Esophagus (tissue), 2 donors: ENCODE measurements around the gene RNU1-2. TPM values are rescaled to one million over a fixed set of nuclear protein-coding genes. Genes with fewer than 3 reads are reported as not detected.
A peak's percentile ranks its signal among the peaks of the same experiment; 100 is the strongest.
"Not testable (repeated sequence)": the region's sequence is repeated elsewhere in the genome, so short reads cannot be mapped to it uniquely, and the experiment has no call there.

Source experiments
- H3K27ac ChIP-seq, 2 donors: one replicate each; pipeline ENCODE4 v1.5.1; 2013; ENCODE audit warnings: low read depth in 2 of 2, mild to moderate bottlenecking in 2 of 2, inconsistent platforms in 1 of 2, low read length in 1 of 2, moderate library complexity in 1 of 2
- H3K27me3 ChIP-seq, 2 donors: one replicate each; pipeline ENCODE4 v1.6.1; 2013; ENCODE audit warnings: low read length in 2 of 2, control low read depth in 1 of 2, mild to moderate bottlenecking in 1 of 2; ENCODE audit not compliant: insufficient read depth in 2 of 2, control insufficient read depth in 1 of 2
- H3K36me3 ChIP-seq, 2 donors: one replicate each; pipeline ENCODE4 v1.6.1; 2013; ENCODE audit warnings: low read length in 1 of 2; ENCODE audit not compliant: control insufficient read depth in 2 of 2, insufficient read depth in 2 of 2
- H3K4me1 ChIP-seq, 2 donors: one replicate each; pipeline ENCODE4 v1.6.1; 2013; ENCODE audit warnings: low read length in 1 of 2; ENCODE audit not compliant: control insufficient read depth in 2 of 2, insufficient read depth in 2 of 2
- H3K4me3 ChIP-seq, 2 donors: one replicate each; pipeline ENCODE4 v1.5.1; 2013; ENCODE audit warnings: low read length in 2 of 2, mild to moderate bottlenecking in 2 of 2, low read depth in 1 of 2, moderate library complexity in 1 of 2
- H3K9me3 ChIP-seq, 2 donors: one replicate each; pipeline ENCODE4 v1.6.1; 2013; ENCODE audit warnings: mild to moderate bottlenecking in 2 of 2, low read depth in 1 of 2, low read length in 1 of 2, moderate library complexity in 1 of 2; ENCODE audit not compliant: control insufficient read depth in 2 of 2, insufficient read depth in 1 of 2
- WGBS, 2 donors: extraction: QIAGEN DNeasy Blood & Tissue Kit; methylation state at CpG; one replicate each; pipeline ENCODE4 v1.1.7; 2013; 5-methylcytosine and 5-hydroxymethylcytosine counted together
- polyA plus RNA-seq, 2 donors: library from polyadenylated mRNA; stranded (reverse); fragments of 200-250 nt; gene quantifications; one replicate each; pipeline ENCODE4 v1.2.3, GENCODE V29; 2013
- donor health status: healthy with polysubstance abuse.
- donor health status: Bipolar disorder and iron deficiency.

Gene RNU1-2
- polyA plus RNA-seq, result not detected

DNA sequence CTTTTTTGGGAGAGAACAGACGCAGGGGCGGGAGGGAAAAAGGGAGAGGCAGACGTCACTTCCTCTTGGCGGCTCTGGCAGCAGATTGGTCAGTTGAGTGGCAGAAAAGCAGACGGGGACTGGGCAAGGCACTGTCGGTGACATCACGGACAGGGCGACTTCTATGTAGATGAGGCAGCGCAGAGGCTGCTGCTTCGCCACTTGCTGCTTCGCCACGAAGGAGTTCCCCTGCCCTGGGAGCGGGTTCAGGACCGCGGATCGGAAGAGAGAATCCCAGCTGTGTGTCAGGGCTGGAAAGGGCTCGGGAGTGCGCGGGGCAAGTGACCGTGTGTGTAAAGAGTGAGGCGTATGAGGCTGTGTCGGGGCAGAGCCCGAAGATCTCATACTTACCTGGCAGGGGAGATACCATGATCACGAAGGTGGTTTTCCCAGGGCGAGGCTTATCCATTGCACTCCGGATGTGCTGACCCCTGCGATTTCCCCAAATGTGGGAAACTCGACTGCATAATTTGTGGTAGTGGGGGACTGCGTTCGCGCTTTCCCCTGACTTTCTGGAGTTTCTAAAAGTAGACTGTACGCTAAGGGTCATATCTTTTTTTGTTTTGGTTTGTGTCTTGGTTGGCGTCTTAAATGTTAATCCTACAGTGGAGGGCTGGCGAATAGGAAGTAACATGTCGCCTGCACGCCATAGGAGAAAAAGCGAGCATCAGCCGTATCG lies at the start of gene RNU1-2:
TSS of gene RNU1-2 (plus strand) at position 383 of the 718 bp plus-strand sequence.
- 0 to 1% methylated on average over 22 to 32 of the region's 39 CpGs for WGBS, 2 donors
- H3K27me3 ChIP-seq, H3K36me3 ChIP-seq, H3K4me1 ChIP-seq, H3K9me3 ChIP-seq: not testable (repeated sequence)
- Histone ChIP-seq H3K27ac (peak within 1 kb of the TSS; percentile 93 to 95), H3K4me3 (peak within 1 kb of the TSS in 1 of 2 donors; percentile 31)

DNA sequence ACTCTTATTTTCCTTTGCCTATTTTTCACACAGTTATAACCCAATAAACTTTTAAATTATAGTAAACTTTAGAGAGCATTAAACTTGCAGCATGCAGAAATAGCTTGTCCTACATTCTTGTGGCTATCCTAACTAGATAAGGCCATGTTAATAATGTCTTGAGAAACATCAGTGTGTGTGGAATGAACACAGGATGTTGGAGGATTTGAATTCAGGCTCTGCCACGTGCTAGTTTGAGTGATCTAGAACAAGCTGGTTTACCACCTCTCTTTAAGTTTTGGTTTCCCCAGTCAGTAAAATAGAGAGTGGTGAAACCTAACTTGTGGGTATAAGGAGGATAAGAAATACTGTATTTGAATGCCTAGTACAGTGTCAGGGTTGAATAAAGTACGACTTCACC lies 39.6 kb upstream of the RNU1-2 start:
- 79 to 80% methylated on average over 2 of the region's 2 CpGs for WGBS, 2 donors
- H3K4me3 ChIP-seq, H3K36me3 ChIP-seq, H3K9me3 ChIP-seq, H3K27me3 ChIP-seq, H3K4me1 ChIP-seq, H3K27ac ChIP-seq: not testable (repeated sequence)

DNA sequence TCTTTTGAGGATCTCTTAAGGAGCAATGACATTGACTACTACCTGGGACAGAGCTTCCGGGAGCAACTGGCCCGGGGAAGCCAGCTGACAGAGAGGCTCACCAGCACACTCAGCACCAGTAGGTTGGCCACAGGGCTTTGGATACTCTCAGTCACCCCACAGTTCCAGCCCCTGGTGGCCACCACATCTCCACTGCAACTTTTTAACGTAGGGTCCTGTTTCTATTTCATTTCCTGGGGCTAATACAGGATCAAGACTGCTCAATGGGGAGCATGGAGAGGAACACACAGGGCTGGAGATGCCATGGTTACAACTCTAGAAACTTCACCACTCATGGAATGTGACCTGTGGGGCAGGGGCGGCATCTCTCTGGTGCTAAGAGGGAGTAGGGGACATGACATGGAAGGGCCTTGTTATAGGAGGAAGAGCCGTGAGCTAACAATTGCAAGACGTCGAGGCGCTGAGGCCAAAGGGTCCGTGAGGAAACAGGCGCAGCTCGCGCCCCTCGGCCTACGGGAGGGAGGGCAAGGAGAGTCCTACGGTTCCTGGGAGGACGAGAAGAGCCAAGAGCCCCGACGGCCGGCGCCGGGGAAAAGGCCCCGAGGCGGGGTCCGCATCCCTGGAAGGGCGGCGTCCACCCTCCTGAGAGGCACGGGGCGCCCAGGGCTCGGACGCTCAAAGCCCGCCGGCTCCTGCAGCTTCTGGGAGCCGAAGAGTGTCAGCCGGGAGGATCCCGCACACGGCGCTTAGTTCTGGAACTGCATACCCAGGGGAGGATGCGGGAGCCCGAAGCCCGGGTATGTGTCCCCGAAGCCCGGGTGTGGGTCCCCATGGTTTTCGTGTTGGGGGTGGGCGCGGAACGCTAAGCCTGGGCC lies 36.4 kb upstream of the RNU1-2 start:
- WGBS, 2 donors, result 46 to 57% methylated on average over 23 to 30 of the region's 46 CpGs

DNA sequence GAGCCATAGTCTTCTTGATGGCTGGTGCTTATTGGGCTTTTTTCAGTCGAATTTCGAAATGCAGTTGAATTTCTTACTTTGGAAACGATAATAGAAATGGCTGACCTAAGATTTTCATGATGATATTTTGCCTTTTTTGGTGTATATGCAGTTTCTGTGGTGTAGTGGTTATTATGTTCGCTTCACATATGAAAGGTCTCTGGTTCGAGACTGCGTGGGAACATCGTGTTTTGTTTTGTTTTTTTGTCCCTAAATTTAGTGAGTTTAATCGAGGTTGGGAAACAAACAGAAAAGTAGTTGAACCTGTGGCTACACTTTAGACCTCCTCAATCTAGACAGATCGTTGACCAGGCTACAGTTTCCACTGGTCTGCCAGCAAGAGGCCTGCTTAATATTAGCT lies 35.7 kb upstream of the RNU1-2 start:
- H3K4me3 ChIP-seq, H3K36me3 ChIP-seq, H3K4me1 ChIP-seq, H3K27ac ChIP-seq, H3K9me3 ChIP-seq, H3K27me3 ChIP-seq: not testable (repeated sequence)
- WGBS, 2 donors, result 79 to 82% methylated on average over 7 of the region's 9 CpGs

More for the DNA sequence above, 36.4 kb upstream of the RNU1-2 start:
- not testable (repeated sequence) for H3K27ac ChIP-seq, H3K27me3 ChIP-seq, H3K4me1 ChIP-seq, H3K36me3 ChIP-seq, H3K9me3 ChIP-seq, H3K4me3 ChIP-seq

DNA sequence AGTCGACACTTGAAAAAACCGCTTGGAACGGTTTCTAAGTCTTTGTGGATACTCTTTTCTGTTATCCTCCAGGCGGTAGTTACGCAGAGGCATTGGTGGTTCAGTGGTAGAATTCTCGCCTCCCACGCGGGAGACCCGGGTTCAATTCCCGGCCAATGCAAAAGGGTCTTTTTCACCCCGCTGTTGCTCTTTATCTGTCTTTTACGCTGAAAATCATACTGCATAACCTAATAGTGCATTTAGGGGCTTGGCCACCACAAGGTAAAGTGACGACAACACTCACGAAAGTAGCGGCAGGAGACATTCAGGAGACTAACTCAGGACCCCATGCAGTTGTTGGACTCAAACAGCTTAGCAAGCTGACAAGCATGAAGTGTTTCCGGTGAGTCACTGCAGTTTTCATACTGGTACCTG lies 33.9 kb upstream of the RNU1-2 start:
- H3K27ac ChIP-seq, H3K4me3 ChIP-seq, H3K4me1 ChIP-seq, H3K9me3 ChIP-seq, H3K36me3 ChIP-seq, H3K27me3 ChIP-seq: not testable (repeated sequence)
- 48 to 54% methylated on average over 11 to 12 of the region's 16 CpGs for WGBS, 2 donors

DNA sequence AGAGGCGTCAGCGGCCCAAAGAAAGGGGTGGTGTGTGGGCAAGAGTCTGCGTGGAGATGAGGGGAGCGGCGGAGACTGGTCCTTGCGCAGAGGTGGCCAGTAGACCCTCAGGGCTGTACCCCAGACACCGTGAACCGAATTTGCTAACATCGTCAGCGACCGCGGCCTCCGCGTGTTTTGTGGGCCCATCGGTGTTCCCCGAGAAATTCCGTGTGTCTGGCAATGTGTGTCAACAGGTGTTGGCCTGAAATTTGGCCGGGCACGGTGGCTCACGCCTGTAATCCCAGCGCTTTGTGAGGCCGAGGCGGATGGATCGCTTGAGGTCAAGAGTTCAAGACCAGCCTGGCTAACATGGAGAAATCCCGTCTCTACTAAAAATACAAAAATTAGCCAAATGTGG lies 33.4 kb upstream of the RNU1-2 start:
- not testable (repeated sequence) for H3K27me3 ChIP-seq, H3K9me3 ChIP-seq, H3K27ac ChIP-seq, H3K4me1 ChIP-seq, H3K36me3 ChIP-seq, H3K4me3 ChIP-seq
- 94 to 98% methylated on average over 25 of the region's 25 CpGs for WGBS, 2 donors

DNA sequence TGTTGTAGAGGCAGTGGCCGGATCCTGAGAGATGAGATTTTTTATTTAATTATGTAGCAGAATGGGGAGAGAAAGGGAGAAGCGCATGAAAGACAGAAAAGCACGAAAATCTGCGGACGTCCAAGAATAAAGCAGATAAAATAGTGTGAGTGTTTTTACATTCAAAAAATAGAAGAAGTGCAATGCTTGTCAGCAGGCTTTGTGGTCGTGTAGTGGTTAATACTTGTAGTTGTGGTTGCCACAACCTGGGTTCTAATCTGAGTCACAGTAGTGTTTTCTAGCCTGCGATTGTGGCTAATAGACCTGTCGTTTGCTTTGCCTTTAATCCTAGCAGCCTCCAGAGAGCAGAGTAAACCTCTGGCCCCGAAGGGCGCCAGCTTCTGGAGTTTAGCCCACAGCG lies 32.8 kb upstream of the RNU1-2 start:
- 82 to 90% methylated on average over 5 to 6 of the region's 11 CpGs for WGBS, 2 donors
- not testable (repeated sequence) for H3K36me3 ChIP-seq

DNA sequence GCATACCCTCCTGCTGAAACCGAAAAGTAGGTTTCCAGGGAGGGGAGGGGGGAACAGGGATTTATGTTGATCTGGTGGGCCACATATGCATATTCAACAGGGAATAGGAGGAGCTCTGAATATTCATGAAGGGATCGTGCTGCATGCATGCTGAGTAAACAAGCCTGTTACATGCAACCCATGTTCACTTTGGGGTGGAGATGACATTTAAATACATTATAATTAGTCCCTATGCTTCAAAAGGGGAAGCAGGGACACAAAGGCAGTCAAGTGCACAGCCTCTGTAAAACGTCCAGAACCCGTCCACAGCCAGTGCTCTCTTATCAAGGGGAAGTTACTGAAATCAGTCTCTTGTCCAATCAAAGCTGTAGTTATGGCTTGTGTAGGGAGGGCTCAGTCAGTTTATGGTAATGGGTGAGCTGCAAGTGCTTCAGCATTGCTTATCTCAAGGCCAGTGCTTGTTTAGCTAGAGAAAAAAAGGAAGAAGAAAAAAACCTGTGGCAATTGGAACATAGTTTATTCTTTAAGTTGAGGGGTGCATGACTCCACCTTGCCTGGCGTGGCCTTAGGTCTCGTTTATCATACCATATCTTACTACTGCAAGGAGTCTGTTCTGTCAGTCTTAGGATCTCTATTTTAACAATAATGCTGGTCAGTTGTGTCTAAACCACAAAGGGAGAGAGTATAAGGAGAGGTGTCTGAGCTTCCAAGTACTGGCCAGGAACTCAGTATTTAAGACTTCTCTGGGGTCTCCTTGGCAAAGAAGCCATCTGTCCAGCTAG lies 28.7 kb upstream of the RNU1-2 start:
- 38 to 48% methylated on average over 4 of the region's 6 CpGs for WGBS, 2 donors
- not testable (repeated sequence) for H3K9me3 ChIP-seq, H3K27ac ChIP-seq, H3K4me1 ChIP-seq, H3K4me3 ChIP-seq, H3K27me3 ChIP-seq, H3K36me3 ChIP-seq

More for the DNA sequence above, 32.8 kb upstream of the RNU1-2 start:
- not testable (repeated sequence) for H3K27me3 ChIP-seq, H3K27ac ChIP-seq, H3K4me1 ChIP-seq, H3K4me3 ChIP-seq, H3K9me3 ChIP-seq

DNA sequence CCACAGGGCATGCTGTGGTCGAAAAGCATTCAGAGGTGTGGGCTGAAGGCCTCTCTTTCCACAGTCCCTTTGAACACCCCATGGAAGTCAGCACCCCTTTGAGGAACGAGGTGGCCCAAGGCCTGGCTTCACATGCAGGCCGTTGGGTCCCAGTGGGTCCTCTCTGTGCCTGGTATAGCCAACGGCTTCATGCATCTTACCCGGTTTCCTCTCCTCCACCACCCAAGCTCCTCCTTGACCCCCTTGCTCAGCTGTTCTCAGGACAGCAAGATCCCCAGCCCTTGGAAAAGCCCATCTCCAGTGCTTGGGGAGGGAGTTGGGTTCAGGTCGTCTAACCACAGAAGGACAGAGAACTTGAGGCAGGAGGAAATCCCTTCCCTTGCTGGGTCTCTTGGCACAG lies 27.0 kb upstream of the RNU1-2 start:
- H3K4me1 ChIP-seq, H3K36me3 ChIP-seq, H3K27me3 ChIP-seq, H3K4me3 ChIP-seq, H3K9me3 ChIP-seq, H3K27ac ChIP-seq: not testable (repeated sequence)
- WGBS, 2 donors, result 81 to 82% methylated on average over 4 to 5 of the region's 6 CpGs
